GM19238 (cell line): ENCODE data around the gene VGLL4.
"Not testable (repeated sequence)": the region's sequence is repeated elsewhere in the genome, so short reads cannot be mapped to it uniquely, and the experiment has no call there.

Experiments
- DNase-seq: peaks from one replicate; pipeline ENCODE4 v3.0.0; 2011; ENCODE audit warnings: low spot score; ENCODE audit not compliant: insufficient read length

VGLL4 gene

DNA sequence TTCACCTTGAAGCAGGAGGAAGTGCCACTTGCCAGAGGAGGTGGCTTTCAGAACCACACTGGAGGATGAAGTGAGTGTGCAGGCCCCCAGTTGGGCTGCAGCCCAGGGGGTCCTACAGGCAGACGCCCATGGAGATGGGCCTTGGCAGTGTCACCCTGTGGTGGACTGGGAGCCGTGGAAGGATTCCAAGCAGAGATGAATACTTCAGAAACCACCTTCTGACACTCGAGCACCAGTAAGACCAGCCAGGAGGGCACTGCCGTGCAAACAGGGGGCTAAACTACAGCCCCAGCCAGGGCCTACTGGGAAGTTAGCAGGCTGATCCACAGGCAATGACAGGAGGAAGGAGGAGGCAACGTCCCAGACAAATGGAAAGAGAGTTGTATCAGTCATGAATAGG is 55.4 kb downstream of the VGLL4 start:
- no peak for DNase-seq

DNA sequence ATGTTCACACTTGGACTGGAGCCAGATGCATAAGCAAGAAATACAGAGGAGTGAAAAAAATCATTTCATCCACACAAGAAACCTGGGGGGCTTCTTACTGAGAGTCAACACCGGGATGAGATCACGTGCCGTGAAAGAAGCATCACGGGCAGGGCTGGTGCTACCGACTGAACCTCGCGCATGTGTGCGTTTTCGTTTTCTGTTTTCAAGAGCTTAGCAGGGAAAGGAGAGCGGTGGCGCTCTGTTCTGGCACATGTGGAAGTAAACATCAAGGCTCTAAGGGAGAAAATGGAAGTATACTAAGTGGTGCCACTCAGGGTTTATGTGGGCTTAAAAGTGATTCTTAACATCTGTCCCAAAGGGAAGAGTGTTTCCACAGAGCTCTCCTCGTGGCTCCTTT is 55.9 kb downstream of the VGLL4 start:
- DNase-seq, result no peak

- DNase-seq, result no peak
Measured at GRCh38 chr3:11584570-11584969, 59.1 kb downstream of the VGLL4 start.

DNA sequence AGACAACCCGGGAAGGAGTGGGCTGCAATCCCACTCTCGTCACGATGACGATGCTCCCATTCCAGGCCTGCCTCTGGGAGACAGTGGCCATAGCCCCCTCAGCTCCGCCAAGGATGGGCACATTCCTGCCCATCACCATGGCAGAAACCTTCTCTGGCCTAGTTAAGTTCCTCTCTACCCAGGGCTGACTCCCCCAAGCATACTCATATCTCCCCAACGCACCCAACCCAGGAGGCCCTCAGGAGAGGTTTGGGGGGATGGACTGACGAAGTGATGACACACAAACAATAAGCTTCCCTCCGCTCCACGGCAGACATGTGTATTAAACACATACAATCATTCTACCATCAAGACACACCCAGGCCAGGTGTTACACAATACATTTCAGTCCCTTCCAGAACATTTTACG is 60.1 kb downstream of the VGLL4 start:
- no peak for DNase-seq

DNA sequence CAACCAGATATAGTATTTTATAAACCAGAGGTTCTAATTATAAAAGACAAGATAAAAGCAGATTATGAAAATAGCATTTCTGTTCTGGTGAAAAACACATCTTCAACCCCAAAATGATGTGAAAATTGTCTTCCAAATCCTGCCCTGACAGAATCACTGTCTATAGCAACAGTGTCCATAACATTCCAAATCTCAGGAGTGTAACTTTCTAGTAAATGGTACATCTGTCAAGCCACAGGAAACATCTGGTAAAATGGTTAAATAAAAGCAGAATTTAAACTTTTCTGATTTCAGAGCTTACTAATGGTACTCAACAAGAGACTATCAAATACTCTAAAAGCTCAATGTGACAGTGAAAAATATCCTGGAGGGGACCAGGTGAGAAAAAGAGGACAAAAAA is 60.5 kb downstream of the VGLL4 start:
- DNase-seq, result no peak

DNA sequence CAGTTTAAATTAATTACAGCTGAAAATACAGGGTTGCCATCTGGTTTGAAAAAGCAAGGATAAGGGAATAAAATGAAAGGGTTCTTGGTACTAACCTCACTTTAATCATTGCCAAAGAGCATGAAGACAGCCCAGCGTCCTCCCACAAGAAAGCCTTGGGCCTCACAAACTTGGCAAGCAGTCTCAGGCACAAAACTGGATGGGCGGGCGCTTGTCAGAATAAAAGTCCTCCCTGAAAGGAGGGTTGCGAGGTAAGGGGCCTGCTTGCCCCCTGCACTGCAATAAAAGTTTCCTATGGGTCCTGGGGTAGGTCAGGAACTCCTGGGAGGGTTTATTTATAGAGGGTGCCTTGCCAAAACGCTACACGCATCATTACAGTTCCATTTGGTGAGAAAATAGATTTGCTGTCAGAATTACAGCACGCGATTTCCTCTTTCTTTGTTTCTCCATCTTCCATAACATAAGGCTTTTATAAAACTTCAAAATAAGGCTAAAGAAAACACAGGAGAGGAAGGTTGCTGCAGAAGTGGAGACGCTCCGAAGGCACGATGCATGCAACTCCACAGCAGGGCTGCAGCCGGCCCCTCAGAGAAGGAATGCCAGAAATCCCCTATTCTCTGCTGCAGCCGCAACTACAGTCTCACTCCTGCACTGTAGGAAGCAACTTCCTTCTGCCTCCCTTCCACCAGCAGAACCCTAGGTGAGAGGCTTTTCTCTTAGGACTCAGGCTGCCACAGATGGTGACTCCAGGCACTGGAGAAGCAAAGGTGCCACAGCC is 61.3 kb downstream of the VGLL4 start:
- no peak for DNase-seq

DNA sequence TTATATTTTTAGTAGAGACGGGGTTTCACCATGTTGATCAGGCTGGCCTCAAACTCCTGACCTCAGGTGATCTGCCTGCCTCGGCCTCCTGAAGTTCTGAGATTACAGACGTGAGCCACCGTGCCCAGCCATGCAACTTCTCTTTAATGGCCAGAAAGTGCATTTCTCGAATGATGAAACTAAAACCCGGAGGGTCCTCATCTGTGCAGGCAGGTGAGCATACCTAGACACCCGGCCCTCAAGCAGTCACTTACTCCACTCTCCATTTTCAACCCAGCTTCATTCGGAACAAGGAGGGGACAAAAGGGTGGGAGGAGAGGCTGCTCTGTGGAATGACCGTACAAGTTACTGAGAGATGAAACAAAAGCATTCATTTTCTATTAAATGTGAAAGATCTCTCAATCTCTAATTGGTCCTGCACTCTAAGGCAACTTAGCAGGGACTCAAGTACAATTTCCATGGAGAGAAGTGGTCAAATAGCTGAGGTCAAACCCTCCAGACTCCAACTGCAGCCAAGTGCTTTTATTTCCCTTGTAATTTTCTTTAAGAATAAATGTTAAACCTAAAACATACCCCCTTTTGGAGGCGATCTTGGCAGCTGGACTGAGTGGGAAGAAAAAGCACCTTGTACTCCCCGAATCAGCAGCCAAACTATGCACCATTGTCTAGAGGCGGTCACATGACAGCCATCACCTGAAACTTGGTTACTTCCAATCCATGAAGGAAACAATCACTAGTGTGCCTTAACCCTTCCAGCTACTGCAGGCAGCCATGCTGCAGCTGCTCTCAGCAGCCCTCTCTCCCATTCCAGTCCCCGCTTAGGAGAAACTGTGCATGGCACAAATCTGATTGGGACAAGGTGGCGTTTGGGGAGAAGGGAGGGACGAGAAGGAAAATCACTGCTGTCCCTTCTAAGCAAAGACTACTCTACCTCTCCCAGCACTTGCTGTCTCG is 62.2 kb downstream of the VGLL4 start:
- no peak for DNase-seq

DNA sequence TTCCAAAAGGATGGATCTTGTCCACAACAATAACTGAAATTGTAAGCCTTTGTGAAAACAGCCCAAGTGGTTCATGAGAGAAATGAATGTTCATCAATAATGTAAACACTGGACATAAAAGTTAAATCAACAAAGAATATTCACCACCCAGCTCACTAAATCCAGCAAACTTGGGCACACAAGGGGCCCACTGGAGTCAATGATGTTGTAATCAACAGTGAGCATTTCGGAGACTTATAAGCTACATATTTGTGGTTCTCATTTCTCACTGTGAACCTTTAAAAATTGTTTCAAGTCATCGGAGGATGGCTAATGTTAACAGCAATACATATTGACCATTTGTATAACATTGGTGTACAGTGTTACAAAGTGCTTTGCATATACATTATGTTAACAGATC is 63.1 kb downstream of the VGLL4 start:
- DNase-seq, result no peak

DNA sequence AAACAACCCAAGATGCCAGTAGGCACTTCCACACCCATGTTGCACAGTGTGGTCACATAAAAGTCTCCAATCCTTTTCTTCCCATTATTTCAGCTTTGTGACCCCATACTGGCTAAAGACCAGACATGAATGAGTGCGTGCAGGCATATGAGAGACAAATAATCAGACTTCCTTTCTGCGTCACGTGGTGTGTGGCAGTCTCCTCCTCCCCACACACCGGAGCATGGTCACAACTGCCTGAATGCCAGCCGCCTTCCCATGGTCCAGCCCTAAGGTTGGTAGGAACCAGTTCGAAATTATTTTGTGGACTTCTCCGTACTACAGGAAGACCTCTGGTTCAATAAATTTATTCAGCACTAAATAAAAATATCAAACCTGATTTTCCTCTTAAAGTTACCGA is 65.5 kb downstream of the VGLL4 start:
- DNase-seq, result no peak

DNA sequence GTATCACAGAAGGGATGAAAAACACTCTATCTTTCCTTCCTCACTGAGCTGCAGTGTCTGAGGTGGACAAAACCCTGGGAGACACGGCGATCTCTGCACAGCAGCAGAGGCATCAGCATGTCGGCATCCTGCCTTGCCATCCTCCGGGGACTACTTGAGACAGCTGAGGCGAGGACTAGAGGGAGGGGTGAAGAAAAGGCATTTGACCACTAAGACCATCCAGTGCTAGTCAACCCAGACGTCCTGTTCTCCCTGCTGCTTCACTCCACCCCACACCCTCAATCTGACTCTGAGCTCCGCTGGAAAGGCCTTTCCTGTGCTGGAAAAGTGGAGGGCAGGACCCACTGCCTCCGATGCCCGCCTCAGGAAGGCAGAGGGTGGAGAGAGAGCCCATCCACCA is 67.3 kb downstream of the VGLL4 start:
- no peak for DNase-seq

DNA sequence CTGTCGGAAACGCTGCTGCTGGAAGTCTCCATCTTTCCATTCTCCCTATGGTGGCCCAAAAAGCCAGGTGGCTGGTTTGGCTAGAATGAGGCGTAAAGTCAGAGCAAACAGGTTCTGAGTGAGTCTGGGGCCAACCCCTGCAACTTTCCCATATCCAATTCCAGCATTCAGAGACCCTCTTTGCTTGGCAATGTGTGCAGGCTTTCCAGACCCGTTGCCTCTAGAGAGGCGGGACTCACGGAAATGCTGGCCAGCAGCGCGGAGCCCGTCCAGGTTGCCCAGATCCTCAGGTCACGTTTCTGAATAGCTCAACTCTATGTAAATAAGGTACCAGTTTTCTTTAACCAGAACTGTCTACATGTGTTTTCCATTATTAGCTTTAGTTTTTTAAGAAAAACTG is 68.0 kb downstream of the VGLL4 start:
- no peak for DNase-seq

- no peak for DNase-seq
Measured at GRCh38 chr3:11574981-11575669, 68.6 kb downstream of the VGLL4 start.

GRCh38 chr3:11572660-11573059 is 71.1 kb downstream of the VGLL4 start:
- not testable (repeated sequence) for DNase-seq

DNA sequence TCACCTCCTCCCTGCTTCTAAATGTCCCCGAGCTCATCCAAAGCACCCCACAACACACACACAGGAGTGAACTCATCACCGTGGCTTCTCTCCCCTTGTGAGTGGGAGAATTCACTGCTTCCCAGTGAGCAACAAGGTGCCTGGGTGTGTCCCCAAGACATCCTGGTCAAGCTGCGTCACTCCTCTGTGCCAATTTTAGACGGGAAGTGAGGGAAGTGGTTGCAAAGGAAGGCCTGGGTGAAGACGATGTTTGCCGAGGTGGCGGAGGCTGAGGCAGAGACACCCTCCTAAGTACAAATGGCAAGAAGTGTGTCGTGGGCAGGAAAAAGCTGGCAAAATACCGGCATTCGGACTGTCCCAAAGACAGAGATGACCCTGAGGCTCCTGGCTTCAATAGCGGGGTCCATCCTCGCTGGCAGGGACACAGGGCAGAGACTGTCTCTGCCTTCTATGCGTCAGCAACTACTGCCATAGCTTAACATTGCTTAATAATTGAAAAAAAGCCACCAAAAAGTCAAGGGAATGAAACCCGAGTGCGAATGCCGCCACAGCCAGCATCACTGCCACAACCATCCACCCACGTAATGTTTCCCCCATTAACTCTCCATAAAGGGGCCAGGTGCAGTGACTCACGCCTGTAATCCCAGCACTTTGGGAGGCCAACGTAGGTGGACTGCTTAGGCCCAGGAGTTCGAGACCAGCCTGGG is 72.8 kb downstream of the VGLL4 start:
- DNase-seq, result no peak

GRCh38 chr3:11570251-11570650 is 73.5 kb downstream of the VGLL4 start:
- DNase-seq, result no peak

- DNase-seq, result no peak
Measured at GRCh38 chr3:11569156-11569741, 74.5 kb downstream of the VGLL4 start.

GRCh38 chr3:11568503-11569155 is 75.1 kb downstream of the VGLL4 start:
- DNase-seq, result no peak

GRCh38 chr3:11567516-11568467 is 75.9 kb downstream of the VGLL4 start:
- no peak for DNase-seq

DNA sequence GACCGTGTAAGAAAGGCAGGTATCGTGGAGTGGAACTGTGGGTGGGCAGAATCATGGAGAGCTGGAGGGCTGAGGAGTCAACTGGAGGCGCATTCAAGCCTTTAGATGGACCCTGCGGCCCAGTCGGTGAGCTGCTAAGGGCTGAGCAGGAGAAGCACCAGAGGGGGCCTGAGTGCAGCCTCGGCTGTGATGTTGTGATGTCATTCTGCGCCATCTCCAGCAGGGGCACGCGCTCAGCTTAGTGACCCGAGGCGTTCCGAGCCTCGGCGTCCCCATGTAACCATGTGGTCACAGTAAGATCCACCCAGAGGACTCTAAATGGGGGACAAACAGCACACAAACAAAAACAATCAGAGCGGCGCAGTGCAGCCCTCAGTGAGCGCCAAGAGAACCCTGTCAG is 76.8 kb downstream of the VGLL4 start:
- DNase-seq, result no peak
